NB4 (cell line): ENCODE data around the gene MRPS14.

Source experiments
- DNase-seq: peaks from one replicate; pipeline ENCODE4 v3.0.0; 2010; ENCODE audit warnings: low read depth
- H3K4me3 ChIP-seq: one replicate; pipeline ENCODE4 v1.5.1; 2011; ENCODE audit warnings: mild to moderate bottlenecking, low read depth, low read length, moderate library complexity
- MAX ChIP-seq: IDR thresholded peaks from 2 replicates; pipeline ENCODE4 v1.6.1; 2011; ENCODE audit warnings: low read depth, low read length
- MYC ChIP-seq: IDR thresholded peaks from 2 replicates; pipeline ENCODE4 v1.6.1; 2011; ENCODE audit warnings: low read depth, low read length
- POLR2A ChIP-seq: IDR thresholded peaks from 2 replicates; pipeline ENCODE4 v1.6.1; 2011; ENCODE audit warnings: mild to moderate bottlenecking; ENCODE audit not compliant: insufficient read length; ENCODE audit errors: extremely low read depth
- TF ChIP-seq, protein P1 (sequence below): IDR thresholded peaks from one replicate; pipeline ENCODE4 v1.5.1; 2012; ENCODE audit warnings: low read depth, low read length

The MRPS14 gene

GRCh38 chr1:175062858-175063257 lies 39.6 kb upstream of the MRPS14 start:
- no peak overlapping the region for H3K4me3 ChIP-seq
- TF ChIP-seq, protein P1, sequence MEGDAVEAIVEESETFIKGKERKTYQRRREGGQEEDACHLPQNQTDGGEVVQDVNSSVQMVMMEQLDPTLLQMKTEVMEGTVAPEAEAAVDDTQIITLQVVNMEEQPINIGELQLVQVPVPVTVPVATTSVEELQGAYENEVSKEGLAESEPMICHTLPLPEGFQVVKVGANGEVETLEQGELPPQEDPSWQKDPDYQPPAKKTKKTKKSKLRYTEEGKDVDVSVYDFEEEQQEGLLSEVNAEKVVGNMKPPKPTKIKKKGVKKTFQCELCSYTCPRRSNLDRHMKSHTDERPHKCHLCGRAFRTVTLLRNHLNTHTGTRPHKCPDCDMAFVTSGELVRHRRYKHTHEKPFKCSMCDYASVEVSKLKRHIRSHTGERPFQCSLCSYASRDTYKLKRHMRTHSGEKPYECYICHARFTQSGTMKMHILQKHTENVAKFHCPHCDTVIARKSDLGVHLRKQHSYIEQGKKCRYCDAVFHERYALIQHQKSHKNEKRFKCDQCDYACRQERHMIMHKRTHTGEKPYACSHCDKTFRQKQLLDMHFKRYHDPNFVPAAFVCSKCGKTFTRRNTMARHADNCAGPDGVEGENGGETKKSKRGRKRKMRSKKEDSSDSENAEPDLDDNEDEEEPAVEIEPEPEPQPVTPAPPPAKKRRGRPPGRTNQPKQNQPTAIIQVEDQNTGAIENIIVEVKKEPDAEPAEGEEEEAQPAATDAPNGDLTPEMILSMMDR = no peak
- TF ChIP-seq MAX (no peak), MYC (no peak), POLR2A (no peak)
- DNase-seq = no peak

DNA sequence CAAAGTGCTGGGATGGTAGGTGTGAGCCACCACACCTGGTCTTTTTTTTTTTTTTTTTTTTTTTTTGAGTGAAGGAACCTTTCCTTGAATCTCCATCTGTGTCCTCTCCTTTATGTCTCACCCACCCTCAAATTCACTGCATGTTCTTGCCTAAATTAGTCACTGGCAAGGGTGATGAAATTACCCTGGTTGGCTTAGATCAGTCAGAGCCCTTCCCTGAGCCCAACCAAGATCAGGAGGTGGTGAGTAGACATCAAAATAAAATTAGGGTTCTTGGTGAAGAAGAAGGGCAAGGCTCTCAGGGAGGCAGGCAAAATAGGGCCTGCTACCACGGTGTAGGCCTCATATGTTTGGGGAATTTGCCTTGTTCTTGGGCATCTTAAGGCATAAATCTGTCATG lies 39.1 kb upstream of the MRPS14 start:
- no peak overlapping the region for H3K4me3 ChIP-seq
- peak; percentile 11 for DNase-seq
- TF ChIP-seq MYC (no peak), POLR2A (no peak), MAX (no peak)
- TF ChIP-seq, protein P1 = no peak

DNA sequence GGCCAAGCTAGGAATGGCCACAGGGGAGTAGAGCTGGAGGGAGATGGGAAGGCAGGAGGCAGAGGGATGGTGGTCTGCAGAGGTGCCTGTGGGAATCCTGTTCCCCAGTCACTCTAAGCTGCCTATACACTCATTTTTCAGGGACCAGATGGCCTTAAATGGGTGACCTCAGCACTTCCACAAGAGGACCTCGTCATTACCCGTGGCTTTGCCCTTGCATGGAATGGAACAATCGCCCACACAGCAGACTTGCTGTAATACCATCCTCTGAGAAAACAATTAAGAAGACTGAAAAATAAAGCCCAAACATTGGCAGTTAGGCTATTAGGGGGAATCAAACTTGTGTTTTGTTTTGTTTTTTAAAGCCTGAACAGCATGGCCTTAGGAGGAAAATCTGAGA lies 31.5 kb upstream of the MRPS14 start:
- TF ChIP-seq MAX (no peak), POLR2A (no peak), MYC (no peak)
- TF ChIP-seq, protein P1 = no peak
- no peak for DNase-seq
- H3K4me3 ChIP-seq = no peak overlapping the region

DNA sequence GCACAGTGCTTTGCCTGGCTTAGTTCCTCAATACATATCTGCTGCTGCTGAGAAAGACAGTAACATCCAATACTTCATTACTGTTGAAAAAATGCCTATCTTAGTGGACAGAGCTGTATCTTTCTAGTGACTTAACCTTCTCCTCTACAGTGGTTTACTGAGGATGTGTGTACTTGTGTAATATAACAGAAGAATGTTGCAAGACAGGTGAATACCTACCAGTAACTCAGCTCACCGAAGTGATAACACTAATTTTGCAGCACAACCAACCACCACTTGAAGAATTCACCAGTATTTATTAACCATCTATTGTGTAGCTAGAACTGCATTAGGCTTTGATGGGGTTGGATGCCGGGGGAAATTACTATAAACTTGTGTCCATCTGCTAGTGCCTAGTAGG lies 27.8 kb upstream of the MRPS14 start:
- H3K4me3 ChIP-seq = no peak overlapping the region
- DNase-seq = no peak
- TF ChIP-seq, protein P1 = no peak
- TF ChIP-seq MAX = no peak
- no peak for TF ChIP-seq MYC
- TF ChIP-seq POLR2A = no peak

DNA sequence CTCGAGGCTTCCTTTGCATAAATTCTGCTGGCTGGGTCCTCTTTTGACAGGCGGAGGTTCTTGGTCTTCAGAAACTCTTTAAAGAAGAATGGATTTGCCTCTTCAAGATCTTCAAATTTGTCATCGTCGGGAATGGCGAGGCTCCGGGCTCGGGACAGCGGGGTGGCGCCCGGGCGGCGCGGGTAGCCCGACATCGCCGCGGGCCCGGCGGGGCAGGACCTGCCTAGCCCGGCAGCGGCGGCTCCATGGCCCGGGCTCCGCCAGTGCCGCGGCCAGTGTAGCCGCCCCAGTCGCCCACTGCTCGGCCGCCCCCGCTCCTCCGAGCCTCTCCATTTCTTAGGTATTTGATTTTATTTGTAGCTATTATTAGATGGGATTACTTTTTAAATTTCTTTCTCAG lies 22.3 kb upstream of the MRPS14 start:
- no peak overlapping the region for H3K4me3 ChIP-seq
- DNase-seq = no peak
- TF ChIP-seq MYC (no peak), POLR2A (no peak), MAX (no peak)
- TF ChIP-seq, protein P1 = no peak

DNA sequence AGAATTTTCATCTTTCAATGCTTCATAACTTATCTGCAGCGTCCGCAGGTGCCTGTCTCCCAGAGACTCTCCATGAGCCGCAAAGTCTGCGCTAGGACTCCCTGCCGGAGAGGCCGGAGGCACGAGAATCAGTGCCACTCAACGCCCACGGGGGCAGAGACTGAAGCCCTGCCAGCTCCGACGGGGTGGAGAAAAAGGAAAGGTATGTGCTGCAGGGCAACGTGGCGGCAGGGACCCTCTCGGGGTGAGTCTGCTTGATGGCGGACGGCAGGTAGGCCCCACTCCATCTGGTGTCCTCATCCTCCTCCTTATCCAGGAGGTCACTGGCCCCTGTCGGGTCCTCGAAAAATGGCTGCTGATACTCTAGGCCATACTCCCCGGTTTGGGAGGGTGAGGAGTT lies 21.9 kb upstream of the MRPS14 start:
- TF ChIP-seq MYC (no peak), MAX (no peak), POLR2A (no peak)
- TF ChIP-seq, protein P1 = no peak
- peak overlapping the region; percentile 55 for H3K4me3 ChIP-seq
- DNase-seq = no peak

- peak; percentile 81 for DNase-seq
- H3K4me3 ChIP-seq = peak overlapping the region; percentile 55
These were observed 21.4 kb upstream of the MRPS14 start for GRCh38 chr1:175044591-175044990.
